Mesenchymal stem cell (in vitro differentiated cells and primary cell): ENCODE results near the gene H2BK1.
A peak's percentile ranks its signal among the peaks of the same experiment; 100 is the strongest.

Source experiments
- DNase-seq: peaks from one replicate; pipeline ENCODE4 v3.0.0-alpha.2; 2013
- H2AFZ ChIP-seq: one replicate; pipeline ENCODE4 v1.6.1; 2013; ENCODE audit warnings: low read depth, mild to moderate bottlenecking, control low read depth, inconsistent platforms, low read length, moderate library complexity
- H2AK5ac ChIP-seq: 2 replicates; pipeline ENCODE4 v1.6.1; 2013; ENCODE audit warnings: low read length, moderate library complexity, mild to moderate bottlenecking, inconsistent platforms; ENCODE audit not compliant: severe bottlenecking
- H2BK120ac ChIP-seq: one replicate; pipeline ENCODE4 v1.6.1; 2013; ENCODE audit warnings: low read depth, mild to moderate bottlenecking, inconsistent platforms, low read length, moderate library complexity
- H2BK12ac ChIP-seq, 2 experiments: one replicate each; pipeline ENCODE4 v1.6.1; 2013; ENCODE audit warnings: inconsistent platforms in 2 of 2, low read length in 2 of 2, mild to moderate bottlenecking in 2 of 2, moderate library complexity in 2 of 2, control low read depth in 1 of 2
- H2BK15ac ChIP-seq: one replicate; pipeline ENCODE4 v1.6.1; 2013; ENCODE audit warnings: mild to moderate bottlenecking, low read depth, inconsistent platforms; ENCODE audit not compliant: poor library complexity, severe bottlenecking
- H2BK5ac ChIP-seq: 2 replicates; pipeline ENCODE4 v1.6.1; 2013; ENCODE audit warnings: low read depth, mild to moderate bottlenecking, low read length, control low read depth, inconsistent platforms; ENCODE audit not compliant: poor library complexity, severe bottlenecking
- H3K14ac ChIP-seq, 2 experiments: one replicate each; pipeline ENCODE4 v1.6.1; 2013; ENCODE audit warnings: inconsistent platforms in 2 of 2, low read length in 2 of 2, control low read depth in 1 of 2, mild to moderate bottlenecking in 1 of 2, moderate library complexity in 1 of 2
- H3K18ac ChIP-seq, 2 experiments: one replicate each; pipeline ENCODE4 v1.6.1; 2013; ENCODE audit warnings: inconsistent platforms in 2 of 2, low read length in 2 of 2, control low read depth in 1 of 2, low read depth in 1 of 2, mild to moderate bottlenecking in 1 of 2
- H3K23ac ChIP-seq, 2 experiments: one replicate each; pipeline ENCODE4 v1.6.1; 2013; ENCODE audit warnings: inconsistent platforms in 2 of 2, low read length in 2 of 2, mild to moderate bottlenecking in 2 of 2, moderate library complexity in 2 of 2, control low read depth in 1 of 2
- H3K27ac ChIP-seq: 2 replicates; pipeline ENCODE4 v1.5.1; 2013; ENCODE audit warnings: mild to moderate bottlenecking, moderate library complexity, low read length, control low read depth, inconsistent platforms; ENCODE audit not compliant: poor library complexity, severe bottlenecking
- H3K27me3 ChIP-seq, 2 experiments: 2 replicates each; pipeline versions ENCODE4 v1.6.1 to v1.7.0; 2013; ENCODE audit warnings: low read length in 2 of 2, mild to moderate bottlenecking in 2 of 2, moderate library complexity in 2 of 2, control low read depth in 1 of 2, inconsistent platforms in 1 of 2; ENCODE audit not compliant: control insufficient read depth in 1 of 2, insufficient read depth in 1 of 2
- H3K36me3 ChIP-seq, 2 experiments: 2 replicates each; pipeline versions ENCODE4 v1.6.1 to v1.7.0; 2013; ENCODE audit warnings: low read length in 2 of 2, control low read depth in 1 of 2, inconsistent platforms in 1 of 2, low read depth in 1 of 2, mild to moderate bottlenecking in 1 of 2; ENCODE audit not compliant: insufficient read depth in 2 of 2, control insufficient read depth in 1 of 2
- H3K4ac ChIP-seq, 2 experiments: one replicate each; pipeline ENCODE4 v1.6.1; 2013; ENCODE audit warnings: inconsistent platforms in 2 of 2, low read length in 2 of 2, mild to moderate bottlenecking in 2 of 2, moderate library complexity in 2 of 2, control low read depth in 1 of 2, low read depth in 1 of 2
- H3K4me1 ChIP-seq: 2 replicates; pipeline ENCODE4 v1.6.1; 2013; ENCODE audit warnings: low read depth, low read length, control low read depth; ENCODE audit not compliant: control insufficient read depth, insufficient read depth
- H3K4me2 ChIP-seq: 2 replicates; pipeline ENCODE4 v1.6.1; 2013; ENCODE audit warnings: low read length, mild to moderate bottlenecking, inconsistent platforms; ENCODE audit not compliant: poor library complexity, severe bottlenecking
- H3K4me3 ChIP-seq, 2 experiments: 2 replicates each; pipeline versions ENCODE4 v1.5.1 to v1.7.0; 2013; ENCODE audit warnings: low read length in 2 of 2, mild to moderate bottlenecking in 2 of 2, control low read depth in 1 of 2, low read depth in 1 of 2; ENCODE audit not compliant: insufficient read depth in 1 of 2
- H3K79me1 ChIP-seq: replicated peaks from 2 replicates; pipeline ENCODE4 v1.6.1; 2013; ENCODE audit warnings: mild to moderate bottlenecking, control low read depth, low read length, inconsistent platforms; ENCODE audit not compliant: poor library complexity, severe bottlenecking
- H3K9ac ChIP-seq: 2 replicates; pipeline ENCODE4 v1.7.0; 2013; ENCODE audit warnings: mild to moderate bottlenecking, low read length, moderate library complexity
- H3K9me3 ChIP-seq: 2 replicates; pipeline ENCODE4 v1.7.0; 2013; ENCODE audit warnings: mild to moderate bottlenecking, low read length; ENCODE audit not compliant: control insufficient read depth
- H4K8ac ChIP-seq: one replicate; pipeline ENCODE4 v1.6.1; 2013; ENCODE audit warnings: inconsistent platforms, mild to moderate bottlenecking, low read length, moderate library complexity
- H4K91ac ChIP-seq: one replicate; pipeline ENCODE4 v1.6.1; 2013; ENCODE audit warnings: mild to moderate bottlenecking, low read length, inconsistent platforms
- WGBS: methylation state at CpG from one replicate; pipeline ENCODE4 v1.1.7; 2013; ENCODE audit warnings: mixed read lengths; 5-methylcytosine and 5-hydroxymethylcytosine counted together

H2BK1 gene

GRCh38 chr7:151243408-151244195 lies 33.3 kb upstream of the H2BK1 start:
- no peaks in the 10 kb centered on the region for H3K27me3 ChIP-seq
- no peak overlapping the region for H2AK5ac ChIP-seq
- no peak overlapping the region for H3K18ac ChIP-seq
- peak; percentile 10 for DNase-seq
- WGBS, result 83% methylated on average over 16 of the region's 17 CpGs
- H3K36me3 ChIP-seq, result peaks cover 38 to 48% of the 10 kb centered on the region in 2 experiments
- H3K4me3 ChIP-seq, result no peak overlapping the region
- no peak overlapping the region for H2BK120ac ChIP-seq
- no peak overlapping the region for H3K4ac ChIP-seq
- peaks cover 34% of the 10 kb centered on the region for H3K4me1 ChIP-seq
- no peak overlapping the region for H3K23ac ChIP-seq
- H3K4me2 ChIP-seq, result no peak overlapping the region
- H3K9ac ChIP-seq, result peak overlapping the region; percentile 8
- no peak overlapping the region for H3K14ac ChIP-seq
- no peak overlapping the region for H2AFZ ChIP-seq
- no peak overlapping the region for H2BK5ac ChIP-seq
- H3K27ac ChIP-seq, result no peak overlapping the region
- no peak overlapping the region for H4K91ac ChIP-seq
- no peaks in the 10 kb centered on the region for H3K9me3 ChIP-seq
- peaks cover 31% of the 10 kb centered on the region for H3K79me1 ChIP-seq
- H2BK15ac ChIP-seq, result no peak overlapping the region
- no peak overlapping the region for H4K8ac ChIP-seq
- no peak overlapping the region for H2BK12ac ChIP-seq

DNA sequence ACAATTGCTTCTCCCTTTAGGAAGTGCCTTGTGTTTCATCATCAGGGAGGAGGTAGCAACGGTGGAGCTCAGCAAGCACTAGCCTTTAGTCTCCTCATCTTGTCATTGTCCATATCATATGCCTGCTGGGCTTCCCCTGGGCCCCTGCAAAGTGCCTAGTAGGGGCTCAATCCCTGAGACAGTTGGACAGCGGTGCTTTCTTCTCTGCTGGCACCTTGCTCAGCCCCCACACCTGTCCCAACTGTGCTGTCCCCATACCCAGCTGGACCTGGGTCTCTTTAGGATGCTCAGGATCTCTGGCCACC lies 32.7 kb upstream of the H2BK1 start:
- Histone ChIP-seq H2BK15ac (no peak overlapping the region), H2AK5ac (no peak overlapping the region), H3K18ac (no peak overlapping the region), H3K36me3 (peaks cover 43 to 54% of the 10 kb centered on the region in 2 experiments), H3K9ac (peak overlapping the region; percentile 8), H4K91ac (no peak overlapping the region), H2BK12ac (no peak overlapping the region), H3K23ac (no peak overlapping the region), H3K27me3 (no peaks in the 10 kb centered on the region), H3K27ac (no peak overlapping the region), H3K79me1 (peaks cover 34% of the 10 kb centered on the region), H4K8ac (no peak overlapping the region), H3K4me2 (no peak overlapping the region), H3K4me3 (no peak overlapping the region), H3K9me3 (no peaks in the 10 kb centered on the region), H3K14ac (no peak overlapping the region), H2BK5ac (no peak overlapping the region), H2BK120ac (no peak overlapping the region), H3K4me1 (peaks cover 34% of the 10 kb centered on the region), H2AFZ (no peak overlapping the region), H3K4ac (no peak overlapping the region)
- 83% methylated on average over 2 of the region's 2 CpGs for WGBS
- no peak for DNase-seq

DNA sequence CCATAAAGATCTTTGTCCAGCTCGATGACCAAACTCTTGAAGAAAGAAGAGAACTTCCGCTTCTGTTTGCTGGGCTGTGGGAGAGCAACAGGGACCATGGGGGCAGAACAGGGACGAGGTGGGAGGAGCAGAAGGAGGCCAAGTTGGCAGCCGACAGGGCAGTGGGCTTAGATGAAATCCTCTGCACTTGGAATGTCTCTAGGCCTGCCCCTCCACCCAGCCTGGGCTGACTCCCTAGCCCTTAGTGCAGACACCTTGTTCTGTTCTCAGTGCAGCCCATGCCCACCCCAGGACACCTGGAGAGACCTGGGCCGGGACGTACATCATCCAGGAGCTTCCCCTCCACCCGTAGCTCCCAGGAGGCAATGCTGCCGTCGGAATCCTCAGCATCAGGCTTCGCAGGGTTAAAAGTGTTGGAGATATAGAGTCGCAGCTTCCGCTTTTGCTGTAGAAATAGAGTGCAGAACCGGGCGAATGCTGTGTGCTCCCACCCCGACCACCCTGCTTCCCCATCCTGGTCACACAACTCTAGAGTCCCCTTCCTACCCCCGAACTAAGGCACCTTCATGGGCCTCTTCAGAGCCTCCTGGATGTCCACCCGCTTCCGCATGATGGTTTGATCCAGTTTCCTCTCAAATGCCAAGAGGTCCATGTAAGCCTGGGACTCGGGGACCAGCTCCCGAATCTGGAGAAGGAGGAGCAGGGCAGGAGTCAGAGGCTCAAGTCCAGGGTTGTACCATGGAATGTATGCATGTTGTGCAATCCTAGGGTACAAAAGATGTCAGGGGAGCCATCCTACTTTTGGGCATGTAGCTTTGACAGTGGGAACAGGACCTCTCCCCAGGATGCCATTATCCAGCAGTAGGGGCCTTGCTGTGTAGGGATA lies 32.1 kb upstream of the H2BK1 start:
- no peak overlapping the region for H3K4me3 ChIP-seq
- WGBS, result 86% methylated on average over 20 of the region's 20 CpGs
- H2BK15ac ChIP-seq, result no peak overlapping the region
- DNase-seq, result no peak
- H3K4me1 ChIP-seq, result peaks cover 28% of the 10 kb centered on the region
- H3K18ac ChIP-seq, result no peak overlapping the region
- no peaks in the 10 kb centered on the region for H3K27me3 ChIP-seq
- no peak overlapping the region for H4K91ac ChIP-seq
- H3K9ac ChIP-seq, result peak overlapping the region; percentile 8
- no peak overlapping the region for H3K23ac ChIP-seq
- no peak overlapping the region for H2AK5ac ChIP-seq
- no peak overlapping the region for H3K14ac ChIP-seq
- H3K27ac ChIP-seq, result no peak overlapping the region
- no peak overlapping the region for H2BK120ac ChIP-seq
- no peak overlapping the region for H3K4me2 ChIP-seq
- peak overlapping the region in 1 of 2 experiments; percentile 6 for H2BK12ac ChIP-seq
- H2BK5ac ChIP-seq, result no peak overlapping the region
- no peak overlapping the region for H4K8ac ChIP-seq
- H3K4ac ChIP-seq, result no peak overlapping the region
- no peak overlapping the region for H2AFZ ChIP-seq
- H3K9me3 ChIP-seq, result no peaks in the 10 kb centered on the region
- H3K36me3 ChIP-seq, result peaks cover 49 to 60% of the 10 kb centered on the region in 2 experiments
- H3K79me1 ChIP-seq, result peaks cover 36% of the 10 kb centered on the region

GRCh38 chr7:151241755-151242096 lies 31.4 kb upstream of the H2BK1 start:
- no peak for DNase-seq
- Histone ChIP-seq H3K9me3 (no peaks in the 10 kb centered on the region), H3K4me2 (no peak overlapping the region), H3K79me1 (peaks cover 35% of the 10 kb centered on the region), H2BK5ac (no peak overlapping the region), H2BK120ac (no peak overlapping the region), H3K27ac (no peak overlapping the region), H4K91ac (no peak overlapping the region), H3K14ac (no peak overlapping the region), H3K4me1 (peaks cover 22% of the 10 kb centered on the region), H2BK15ac (no peak overlapping the region), H3K4ac (no peak overlapping the region), H4K8ac (no peak overlapping the region), H3K18ac (no peak overlapping the region), H2AK5ac (no peak overlapping the region), H3K23ac (no peak overlapping the region), H3K4me3 (no peak overlapping the region), H3K9ac (no peak overlapping the region), H2BK12ac (no peak overlapping the region), H3K36me3 (peaks cover 55 to 64% of the 10 kb centered on the region in 2 experiments), H2AFZ (no peak overlapping the region), H3K27me3 (no peaks in the 10 kb centered on the region)
- 97% methylated on average over 9 of the region's 9 CpGs for WGBS
